NB4 (cell line): Measurements from ENCODE around the gene OSBPL2.

ENCODE experiments used
- DNase-seq: peaks from one replicate; pipeline ENCODE4 v3.0.0; 2010; ENCODE audit warnings: low read depth
- H3K4me3 ChIP-seq: one replicate; pipeline ENCODE4 v1.5.1; 2011; ENCODE audit warnings: mild to moderate bottlenecking, low read depth, low read length, moderate library complexity
- CTCF ChIP-seq: IDR thresholded peaks from one replicate; pipeline ENCODE4 v1.5.1; 2012; ENCODE audit warnings: low read depth, low read length
- MAX ChIP-seq: IDR thresholded peaks from 2 replicates; pipeline ENCODE4 v1.6.1; 2011; ENCODE audit warnings: low read depth, low read length
- MYC ChIP-seq: IDR thresholded peaks from 2 replicates; pipeline ENCODE4 v1.6.1; 2011; ENCODE audit warnings: low read depth, low read length
- POLR2A ChIP-seq: IDR thresholded peaks from 2 replicates; pipeline ENCODE4 v1.6.1; 2011; ENCODE audit warnings: mild to moderate bottlenecking; ENCODE audit not compliant: insufficient read length; ENCODE audit errors: extremely low read depth

The OSBPL2 gene

DNA sequence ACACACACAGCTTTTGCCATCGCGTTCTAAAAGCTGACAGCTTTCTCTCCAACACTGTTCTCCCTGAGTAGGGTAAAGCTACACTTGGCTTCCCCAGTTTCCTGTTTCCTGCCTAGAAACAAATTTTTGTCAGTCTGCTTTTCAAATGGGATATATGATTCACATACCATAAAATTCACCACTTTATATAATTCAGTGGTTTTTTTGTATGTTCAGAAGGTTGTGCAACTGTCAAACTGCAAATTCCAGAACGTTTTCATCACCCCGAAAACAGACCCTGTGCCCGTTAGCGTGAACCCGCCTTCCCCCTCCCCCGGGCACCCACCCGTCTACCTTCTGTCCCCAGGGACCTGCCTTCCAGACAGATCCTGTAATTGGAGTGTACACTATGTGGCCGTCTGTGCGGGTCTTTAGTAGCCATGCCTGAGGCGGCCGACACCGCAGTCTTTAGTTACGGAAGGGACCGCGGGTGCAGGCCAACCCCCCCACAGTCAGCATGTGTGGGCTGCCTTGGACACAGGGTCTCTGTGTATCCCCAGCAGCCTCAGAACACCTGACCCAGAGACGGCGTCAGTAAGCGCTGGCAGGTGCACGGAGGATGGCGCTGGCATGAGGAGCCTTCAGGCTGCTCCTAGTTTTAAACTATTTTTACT, 34.8 kb upstream of the OSBPL2 start:
- TF ChIP-seq MAX (no peak), POLR2A (no peak), CTCF (no peak), MYC (no peak)
- no peak overlapping the region for H3K4me3 ChIP-seq
- DNase-seq = no peak

GRCh38 chr20:62205618-62206387, 32.5 kb upstream of the OSBPL2 start:
- H3K4me3 ChIP-seq = no peak overlapping the region
- TF ChIP-seq POLR2A (no peak), MYC (no peak), MAX (no peak), CTCF (no peak)
- no peak for DNase-seq

GRCh38 chr20:62206388-62206775, 31.9 kb upstream of the OSBPL2 start:
- H3K4me3 ChIP-seq = no peak overlapping the region
- TF ChIP-seq MYC = no peak
- TF ChIP-seq MAX = no peak
- no peak for TF ChIP-seq POLR2A
- TF ChIP-seq CTCF = no peak
- no peak for DNase-seq

GRCh38 chr20:62208061-62208794, 30.1 kb upstream of the OSBPL2 start:
- no peak overlapping the region for H3K4me3 ChIP-seq
- TF ChIP-seq MYC = no peak
- TF ChIP-seq MAX = no peak
- no peak for TF ChIP-seq CTCF
- no peak for TF ChIP-seq POLR2A
- DNase-seq = no peak

GRCh38 chr20:62208795-62209755, 29.2 kb upstream of the OSBPL2 start:
- DNase-seq = no peak
- no peak overlapping the region for H3K4me3 ChIP-seq
- TF ChIP-seq MYC = no peak
- no peak for TF ChIP-seq MAX
- TF ChIP-seq CTCF = no peak
- no peak for TF ChIP-seq POLR2A
